HG03378 (cell line): ENCODE data around the gene ARL13A.
"Not testable (repeated sequence)": the region's sequence is repeated elsewhere in the genome, so short reads cannot be mapped to it uniquely, and the experiment has no call there.

ENCODE experiments used
- ATAC-seq: cut with Tn5 transposase; IDR thresholded peaks from one replicate; pipeline ENCODE4 v1.9.1; 2021; ENCODE audit warnings: mild to moderate bottlenecking, moderate library complexity; ENCODE audit not compliant: unreplicated experiment

ARL13A gene

DNA sequence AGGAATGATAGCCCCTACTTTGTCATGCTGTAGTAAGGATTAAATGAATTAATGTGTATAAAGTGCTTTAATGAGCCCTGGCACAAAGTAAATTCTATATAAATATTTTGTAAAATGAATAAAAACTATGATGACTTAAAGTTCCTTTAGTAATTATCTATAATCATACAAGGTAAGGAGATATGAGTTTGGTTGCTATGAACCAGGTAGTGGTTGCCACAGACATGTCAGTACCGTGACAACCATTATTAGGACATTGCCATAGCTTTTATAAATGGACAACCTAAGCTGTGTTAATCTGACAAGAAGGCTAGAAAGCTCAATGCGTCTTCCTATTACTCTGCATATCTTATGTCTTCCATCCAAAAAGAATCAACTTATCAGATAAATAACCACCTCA lies at the start of gene ARL13A:
ARL13A (plus strand) TSS at position 301 of the 400 bp plus-strand sequence. CDS start 3,982 bp downstream, outside the sequence.
- ATAC-seq = no peak

- no peak for ATAC-seq
Observed at GRCh38 chrX:100924375-100924774, 45.1 kb upstream of the ARL13A start.

DNA sequence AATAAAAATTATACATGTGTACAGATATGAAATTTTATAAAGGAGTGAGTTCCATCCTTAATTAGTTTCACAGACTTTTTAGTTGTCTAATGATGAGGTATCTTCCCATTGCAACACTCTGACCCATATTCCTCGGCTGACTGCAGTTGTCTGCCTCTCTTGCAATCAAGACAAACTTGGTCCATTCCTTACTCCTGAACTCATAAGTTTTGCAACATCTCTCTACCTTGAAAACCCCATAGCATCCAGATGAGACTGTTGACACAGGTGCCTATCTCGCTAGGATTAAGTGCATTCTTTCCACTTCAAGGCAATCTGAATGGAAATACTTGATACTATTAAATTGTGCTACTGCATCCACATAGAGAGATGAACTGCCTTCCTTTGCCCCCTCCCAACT lies 43.1 kb upstream of the ARL13A start:
- no peak for ATAC-seq

DNA sequence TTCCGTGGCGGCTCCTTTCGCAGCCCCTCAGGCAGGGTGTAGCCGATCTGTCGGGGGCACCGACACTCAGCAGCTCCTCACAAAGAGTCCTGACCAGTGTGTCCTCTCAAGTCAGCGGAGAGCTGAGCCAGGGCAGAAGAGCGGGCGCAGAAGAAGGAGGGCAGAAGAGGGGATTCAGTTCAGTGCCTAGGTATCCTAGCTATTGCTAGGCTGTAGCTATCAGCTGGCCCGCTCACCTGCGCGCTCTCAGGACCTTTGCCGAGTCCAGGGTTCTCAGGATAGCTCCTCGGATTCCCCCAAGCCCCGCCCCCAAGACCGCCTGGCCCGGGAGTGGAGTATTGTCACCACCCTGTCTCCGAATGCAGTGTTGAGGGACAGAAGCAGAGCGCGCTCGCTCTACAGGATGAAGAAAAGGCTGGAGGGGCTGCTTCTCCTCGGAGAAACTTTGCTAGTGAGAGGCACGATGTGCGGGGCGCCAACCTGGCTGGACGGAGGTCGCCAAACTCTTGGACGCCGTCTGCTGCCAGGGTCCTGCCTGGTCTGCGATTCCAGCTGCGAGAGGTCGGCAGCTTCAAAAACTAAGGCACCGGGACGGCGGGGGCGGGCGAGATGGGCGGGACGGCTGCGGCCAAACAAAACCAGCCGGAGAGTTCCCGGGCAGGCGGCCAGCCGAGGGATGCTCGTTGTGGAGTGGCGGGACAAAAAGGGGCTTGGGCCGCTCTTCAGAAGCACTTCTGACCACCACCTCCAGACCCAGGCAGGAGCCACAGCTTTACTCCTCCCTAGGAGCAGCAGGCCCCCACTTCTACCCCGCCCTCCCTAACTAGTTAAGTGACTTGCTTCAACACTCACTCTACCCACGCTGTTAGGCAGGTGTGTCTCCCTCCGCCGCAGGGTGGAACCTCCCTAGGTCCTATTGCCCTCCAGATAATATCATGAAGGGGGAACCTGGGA lies 40.6 kb upstream of the ARL13A start, which contains the start of gene XKRX:
XKRX (minus strand) TSS at position 258 of the 954 bp plus-strand sequence. CDS start 613 bp downstream, outside the sequence.
- peak; percentile 39 for ATAC-seq

- ATAC-seq = peak; percentile 88
Observed at GRCh38 chrX:100931218-100931924, 38.1 kb upstream of the ARL13A start.

DNA sequence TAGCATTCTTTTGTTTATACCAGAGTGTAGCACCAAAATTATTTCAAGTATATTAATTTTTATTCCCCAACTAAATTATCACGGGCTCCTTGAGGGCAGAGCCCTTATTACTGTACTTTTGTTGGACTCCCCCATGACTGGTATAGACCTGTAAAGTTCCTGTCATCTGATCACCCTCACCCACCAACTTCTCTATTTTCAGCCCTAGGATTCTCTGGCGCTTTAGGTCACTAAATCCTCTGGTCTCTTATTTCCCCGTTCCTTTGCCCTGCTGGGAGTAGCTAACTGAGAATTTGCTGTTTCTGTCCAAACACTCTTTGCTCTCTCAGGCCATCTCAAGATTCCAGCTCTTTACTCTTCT lies 37.6 kb upstream of the ARL13A start:
- ATAC-seq = peak; percentile 35

GRCh38 chrX:100935767-100936166 lies 33.7 kb upstream of the ARL13A start:
- ATAC-seq = no peak

DNA sequence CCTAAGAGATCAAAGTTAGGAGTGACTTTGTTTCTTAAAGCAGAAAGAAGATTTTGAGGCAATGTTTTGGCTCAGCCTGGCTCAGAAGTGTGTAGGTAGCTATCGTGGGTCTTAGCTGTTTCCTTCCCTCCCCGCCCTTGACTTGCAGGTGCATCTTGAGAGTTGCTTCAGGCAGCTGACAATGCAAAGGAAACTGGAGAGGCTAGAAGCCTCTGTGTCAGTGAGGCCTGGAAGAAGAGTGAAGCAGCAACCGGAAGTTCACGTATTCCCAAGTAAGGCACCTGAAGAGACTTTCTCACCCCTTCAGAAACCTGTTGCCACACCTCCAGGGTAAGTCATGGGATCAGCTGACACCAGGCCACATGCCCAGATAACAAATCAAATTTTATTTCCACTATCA lies 30.2 kb upstream of the ARL13A start:
- no peak for ATAC-seq

DNA sequence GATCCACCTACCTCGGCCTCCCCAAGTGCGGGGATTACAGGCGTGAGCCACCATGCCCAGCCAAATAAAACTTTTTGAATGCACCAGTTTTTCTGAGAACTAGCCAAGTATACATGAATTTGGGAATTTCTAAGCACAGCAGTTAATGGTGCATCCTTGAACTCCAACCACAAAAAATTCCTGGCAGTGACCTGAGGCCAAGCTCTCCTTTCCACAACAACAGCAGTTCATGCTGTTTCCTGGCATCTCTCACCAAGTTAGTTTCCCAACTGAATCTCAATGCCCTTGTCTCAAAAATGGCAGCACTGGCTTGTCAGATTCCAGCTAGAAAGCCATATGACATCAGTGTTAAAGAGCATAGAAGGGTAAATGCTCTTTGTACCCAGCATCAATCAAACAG lies 24.9 kb upstream of the ARL13A start:
- no peak for ATAC-seq

GRCh38 chrX:100946299-100946927 lies 23.1 kb upstream of the ARL13A start:
- ATAC-seq = no peak

DNA sequence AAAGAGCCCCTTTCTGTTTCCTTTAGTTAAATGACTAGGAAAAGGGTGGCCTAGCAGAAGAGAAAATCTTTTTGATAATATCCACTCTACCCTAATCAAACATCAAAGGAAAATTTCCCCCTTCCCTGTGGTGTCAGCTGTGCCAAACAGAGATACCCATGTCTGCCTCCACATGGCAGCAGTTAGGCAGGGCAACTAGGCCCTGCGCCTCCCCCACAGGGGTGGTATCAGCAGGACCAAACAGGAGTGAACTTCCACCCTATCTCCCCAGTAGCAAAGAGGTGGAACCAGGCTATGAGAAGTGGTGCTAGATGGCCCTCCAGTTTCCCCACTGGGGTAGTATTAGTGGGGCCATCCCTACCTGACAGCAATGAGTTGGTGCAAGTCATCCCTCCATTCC lies 21.0 kb upstream of the ARL13A start:
- no peak for ATAC-seq

DNA sequence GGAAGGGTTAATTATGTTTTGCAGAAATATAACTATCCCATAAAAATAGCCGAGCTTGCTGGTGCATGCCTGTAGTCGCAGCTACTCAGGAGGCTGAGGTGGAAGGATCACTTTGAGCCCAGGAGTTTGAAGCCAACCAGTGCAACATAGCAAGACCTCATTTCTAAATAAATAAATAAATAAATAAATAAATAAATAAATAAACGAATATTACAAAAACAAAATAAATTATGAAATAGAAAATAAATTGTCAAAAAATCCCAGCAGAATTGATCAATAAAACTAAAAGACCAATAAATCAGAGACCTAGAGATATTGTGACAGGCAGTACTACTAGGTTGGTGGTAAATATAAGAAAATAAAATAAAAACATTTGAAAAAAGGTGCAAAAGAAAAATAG lies 6.7 kb upstream of the ARL13A start:
- no peak for ATAC-seq

GRCh38 chrX:100964362-100964761 lies 5.1 kb upstream of the ARL13A start:
- no peak for ATAC-seq

DNA sequence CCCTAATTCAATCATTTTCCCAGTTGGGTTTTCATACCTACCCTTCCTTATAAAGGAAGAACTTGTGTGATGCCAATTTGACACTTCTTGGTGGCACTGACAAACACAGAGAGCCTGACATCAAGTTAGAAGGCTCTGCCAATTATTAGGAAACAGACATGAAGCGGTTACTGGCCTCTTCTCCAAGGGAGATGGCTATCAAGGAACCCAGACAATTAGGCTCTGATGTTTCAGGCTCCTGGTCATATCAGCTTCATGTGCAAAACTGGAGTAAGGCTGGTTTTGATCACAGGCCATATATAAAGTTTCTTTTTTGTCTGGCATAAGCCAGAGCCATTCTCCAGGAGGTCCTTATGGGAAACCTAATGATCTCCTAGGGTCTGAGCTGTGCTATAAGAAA lies 428 bp downstream of the ARL13A start:
- no peak for ATAC-seq

GRCh38 chrX:100973411-100973810 lies 3.9 kb downstream of the ARL13A start:
- ATAC-seq = no peak

DNA sequence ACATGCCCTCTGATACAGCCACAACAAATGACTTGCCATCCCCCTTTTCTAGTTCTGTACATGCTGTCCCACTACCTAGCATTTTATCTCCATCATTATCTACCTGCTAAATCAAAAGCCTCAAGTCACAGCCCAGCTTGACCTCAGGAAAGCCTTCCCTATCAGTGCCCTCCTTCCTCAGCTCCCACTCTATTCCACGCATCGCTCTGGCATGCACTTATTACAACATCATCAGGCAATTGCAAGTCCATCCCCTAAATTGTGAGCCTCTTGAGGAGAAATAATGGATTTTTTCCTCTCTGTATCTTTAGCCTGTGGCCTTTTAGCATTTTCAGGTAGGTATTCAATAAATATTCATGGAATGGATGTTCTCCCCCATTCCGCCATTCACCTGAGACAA lies 5.7 kb downstream of the ARL13A start:
- no peak for ATAC-seq

DNA sequence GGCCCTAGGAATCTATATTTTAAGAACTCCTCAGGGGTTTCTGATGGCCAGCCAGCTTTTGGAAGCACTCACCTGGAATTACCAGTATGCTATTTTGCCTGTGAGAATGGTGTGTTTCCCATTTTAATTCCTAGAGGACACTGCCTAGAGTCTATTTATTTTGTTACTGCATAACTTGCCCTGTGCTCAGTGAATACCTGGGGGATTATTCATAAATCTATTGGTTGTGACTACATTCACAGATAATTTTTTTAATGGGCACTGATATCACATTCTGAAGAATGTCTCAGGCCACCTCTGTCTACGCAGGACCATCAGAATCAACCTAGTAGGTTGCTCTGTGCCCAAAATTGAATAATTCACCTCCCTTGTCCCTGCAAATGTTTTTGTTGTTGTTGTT lies 6.7 kb downstream of the ARL13A start:
- no peak for ATAC-seq

DNA sequence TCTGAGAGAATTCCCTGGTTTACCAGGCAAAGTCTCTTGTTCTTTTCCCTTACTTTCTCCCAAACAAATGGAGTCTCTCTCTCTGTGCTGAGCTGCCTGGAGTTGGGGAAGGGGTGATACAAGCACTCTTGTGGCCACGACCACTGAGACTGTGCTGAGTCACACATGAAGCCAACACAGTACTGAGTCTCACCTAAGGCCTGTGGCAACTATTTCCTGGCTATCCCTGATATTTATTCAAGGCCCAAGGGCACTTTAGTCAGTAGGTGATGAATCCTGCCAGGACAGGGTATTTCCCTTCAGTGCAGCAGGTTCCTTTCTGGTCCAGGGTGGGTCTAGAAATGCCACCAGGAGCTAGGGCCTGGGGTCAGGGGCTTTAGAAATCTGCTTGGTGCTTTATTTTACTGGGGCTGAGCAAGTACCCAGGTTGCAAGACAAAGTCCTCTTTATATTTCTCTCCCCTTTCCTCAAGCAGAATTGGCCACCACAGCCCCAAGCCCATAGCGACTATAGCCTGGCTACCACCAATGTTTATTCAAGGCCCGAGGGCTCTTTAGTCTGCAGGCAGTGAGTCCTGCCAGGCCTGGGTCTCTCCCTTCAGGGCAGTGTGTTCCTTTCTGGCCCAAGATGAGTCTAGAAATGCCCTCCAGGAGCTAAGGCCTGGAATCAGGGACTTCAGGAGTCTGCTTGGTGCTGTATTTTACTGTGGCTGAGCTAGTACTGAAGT lies 10.5 kb downstream of the ARL13A start:
- ATAC-seq = no peak

GRCh38 chrX:100980608-100981497 lies 11.3 kb downstream of the ARL13A start:
- ATAC-seq = no peak

GRCh38 chrX:100981498-100981845 lies 12.0 kb downstream of the ARL13A start:
- not testable (repeated sequence) for ATAC-seq
